Transverse colon (tissue), 4 donors: ENCODE results near the gene CD59. TPM values are rescaled to one million over a fixed set of nuclear protein-coding genes. Genes with fewer than 3 reads are reported as not detected.
"Not testable (repeated sequence)": the region's sequence is repeated elsewhere in the genome, so short reads cannot be mapped to it uniquely, and the experiment has no call there.

Source experiments
- DNase-seq: peaks from one replicate; pipeline ENCODE4 v3.0.0-alpha.2; 2019
- H3K27ac ChIP-seq, 4 donors: fragments of 200-600 bp; sonication (generic); 2 replicates each; pipeline ENCODE4 v1.5.1; 2016 to 2018; ENCODE audit warnings: inconsistent platforms in 4 of 4
- H3K27me3 ChIP-seq: fragments of 200-600 bp; sonication (generic); 2 replicates; pipeline ENCODE4 v1.5.1; 2017; ENCODE audit warnings: inconsistent platforms
- H3K36me3 ChIP-seq, 4 donors: fragments of 200-600 bp; sonication (generic); 2 replicates each; pipeline ENCODE4 v1.5.1; 2017 to 2019; ENCODE audit warnings: inconsistent platforms in 4 of 4
- H3K4me1 ChIP-seq, 4 donors: fragments of 200-600 bp; sonication (generic); 2 replicates each; pipeline ENCODE4 v1.5.1; 2017 to 2020; ENCODE audit warnings: inconsistent platforms in 4 of 4
- H3K4me3 ChIP-seq, 4 donors: fragments of 200-600 bp; sonication (generic); 1 replicate in 1 of 4; 2 replicates in 3 of 4; pipeline versions ENCODE4 v1.5.1 to v1.6.1; 2017 to 2019; ENCODE audit warnings: inconsistent platforms in 4 of 4
- H3K9me3 ChIP-seq, 2 donors: fragments of 200-600 bp; sonication (generic); 2 replicates each; pipeline ENCODE4 v1.5.1; 2017 to 2019; ENCODE audit warnings: inconsistent platforms in 2 of 2
- EP300 ChIP-seq: sonication (generic); formaldehyde crosslinking; IDR thresholded peaks from one replicate; pipeline ENCODE4 v1.6.1; 2017; ENCODE audit warnings: antibody characterized with exemption, low read depth
- POLR2A ChIP-seq: fragments of 450-650 bp; IDR thresholded peaks from one replicate; pipeline ENCODE4 v1.6.1; 2016; ENCODE audit warnings: antibody characterized with exemption, mild to moderate bottlenecking, moderate library complexity
- POLR2AphosphoS5 ChIP-seq, 3 donors: sonication (generic); formaldehyde crosslinking; IDR thresholded peaks; one replicate each; pipeline ENCODE4 v1.6.1; 2016; ENCODE audit warnings: antibody characterized with exemption in 3 of 3
- WGBS, 2 donors: methylation state at CpG; one replicate each; pipeline ENCODE4 v1.1.5; 2018; ENCODE audit warnings: low coverage in 1 of 2; 5-methylcytosine and 5-hydroxymethylcytosine counted together
- in situ Hi-C, 4 donors: fragments of 200-750 bp; cut with MboI; loops; one replicate each; pipeline versions ENCODE4 v1.15.0 to v1.15.1; 2017; ENCODE audit warnings: low sequenced_read_pairs in 3 of 4, low pct_ligation_motif_present in 1 of 4, low pct_unique_long_range_greater_than_20kb in 1 of 4
- intact Hi-C: fragments of 100-400 bp; cut with DNase I; formaldehyde crosslinking; loops from one replicate; pipeline ENCODE4 v1.15.1; 2023; ENCODE audit warnings: low total_unique reads
- total RNA-seq, 4 donors: library from RNA; depleted of rRNA; stranded (reverse); fragments of >200 nt; gene quantifications; one replicate each; pipeline ENCODE4 v1.1.0, GENCODE V29; 2016
- TF ChIP-seq, protein P1 (sequence below), 5 experiments: fragments of 200-600 bp in 3 of 5; fragments of 450-650 bp in 2 of 5; sonication (generic) in 3 of 5; IDR thresholded peaks; 1 replicate in 2 of 5; 2 replicates in 3 of 5; pipeline ENCODE4 v1.5.1; 2016 to 2017; ENCODE audit warnings: antibody characterized with exemption in 5 of 5, inconsistent platforms in 3 of 5, mild to moderate bottlenecking in 2 of 5, moderate library complexity in 1 of 5

CD59 gene
- total RNA-seq, 4 donors from 2014 or later: 64.7 to 213 (median 170) TPM

DNA sequence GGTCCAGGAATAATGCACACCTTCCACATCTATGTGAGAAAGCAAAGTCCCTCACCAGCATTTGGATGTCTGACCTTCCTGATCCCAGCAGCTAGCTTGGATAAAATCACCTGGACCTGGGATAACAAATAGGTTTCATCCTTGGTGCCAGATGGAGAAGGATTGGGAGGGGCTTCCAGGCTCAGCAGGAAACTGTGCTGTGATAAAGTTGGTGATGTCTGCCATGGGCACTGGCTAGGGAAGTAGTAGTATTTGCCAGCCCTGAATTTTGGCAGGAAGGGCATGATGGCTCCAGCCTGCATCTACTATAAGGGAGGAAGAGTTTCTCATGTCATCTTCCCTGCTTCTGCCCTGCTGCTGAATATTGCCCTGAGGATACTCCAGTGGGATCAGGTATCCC, 73.1 kb downstream of the CD59 start:
- TF ChIP-seq POLR2AphosphoS5 (IDR thresholded peaks at IDR 0.05) (no peak), EP300 (no peak), POLR2A (no peak)
- TF ChIP-seq, protein P1, sequence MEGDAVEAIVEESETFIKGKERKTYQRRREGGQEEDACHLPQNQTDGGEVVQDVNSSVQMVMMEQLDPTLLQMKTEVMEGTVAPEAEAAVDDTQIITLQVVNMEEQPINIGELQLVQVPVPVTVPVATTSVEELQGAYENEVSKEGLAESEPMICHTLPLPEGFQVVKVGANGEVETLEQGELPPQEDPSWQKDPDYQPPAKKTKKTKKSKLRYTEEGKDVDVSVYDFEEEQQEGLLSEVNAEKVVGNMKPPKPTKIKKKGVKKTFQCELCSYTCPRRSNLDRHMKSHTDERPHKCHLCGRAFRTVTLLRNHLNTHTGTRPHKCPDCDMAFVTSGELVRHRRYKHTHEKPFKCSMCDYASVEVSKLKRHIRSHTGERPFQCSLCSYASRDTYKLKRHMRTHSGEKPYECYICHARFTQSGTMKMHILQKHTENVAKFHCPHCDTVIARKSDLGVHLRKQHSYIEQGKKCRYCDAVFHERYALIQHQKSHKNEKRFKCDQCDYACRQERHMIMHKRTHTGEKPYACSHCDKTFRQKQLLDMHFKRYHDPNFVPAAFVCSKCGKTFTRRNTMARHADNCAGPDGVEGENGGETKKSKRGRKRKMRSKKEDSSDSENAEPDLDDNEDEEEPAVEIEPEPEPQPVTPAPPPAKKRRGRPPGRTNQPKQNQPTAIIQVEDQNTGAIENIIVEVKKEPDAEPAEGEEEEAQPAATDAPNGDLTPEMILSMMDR (IDR thresholded peaks at IDR 0.05): no peak
- DNase-seq: no peak
- intact Hi-C loops: no loop called here

DNA sequence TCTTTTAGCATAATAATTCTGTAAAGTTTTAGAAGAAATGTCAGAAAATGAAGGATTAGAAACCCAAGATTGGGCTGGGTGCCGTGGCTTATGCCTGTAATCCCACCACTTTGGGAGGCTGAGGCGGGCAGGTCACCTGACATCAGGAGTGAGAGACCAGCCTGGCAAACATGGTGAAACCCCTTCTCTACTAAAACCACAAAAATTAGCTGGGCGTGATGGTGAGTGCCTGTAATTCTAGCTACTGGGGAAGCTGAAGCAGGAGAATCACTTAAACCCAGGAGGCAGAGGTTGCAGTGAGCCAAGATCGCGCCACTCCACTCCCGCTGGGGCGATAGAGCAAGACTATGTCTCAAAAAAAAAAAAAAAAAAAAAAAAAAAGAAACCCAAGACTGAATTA, 74.7 kb downstream of the CD59 start:
- H3K27me3 ChIP-seq, DNase-seq, H3K4me1 ChIP-seq, H3K36me3 ChIP-seq, H3K4me3 ChIP-seq, H3K27ac ChIP-seq, intact Hi-C loops, H3K9me3 ChIP-seq, in situ Hi-C loops: not testable (repeated sequence)
- WGBS, 2 donors: 88 to 95% methylated on average over 5 to 7 of the region's 7 CpGs

More for the DNA sequence above, 73.1 kb downstream of the CD59 start:
- H3K27ac ChIP-seq: no peak overlapping the region
- H3K4me3 ChIP-seq: no peak overlapping the region
- no peaks in the 10 kb centered on the region for H3K27me3 ChIP-seq
- in situ Hi-C loops: no loop called here
- no peaks in the 10 kb centered on the region for H3K4me1 ChIP-seq
- H3K36me3 ChIP-seq: no peaks in the 10 kb centered on the region
- H3K9me3 ChIP-seq: no peaks in the 10 kb centered on the region

DNA sequence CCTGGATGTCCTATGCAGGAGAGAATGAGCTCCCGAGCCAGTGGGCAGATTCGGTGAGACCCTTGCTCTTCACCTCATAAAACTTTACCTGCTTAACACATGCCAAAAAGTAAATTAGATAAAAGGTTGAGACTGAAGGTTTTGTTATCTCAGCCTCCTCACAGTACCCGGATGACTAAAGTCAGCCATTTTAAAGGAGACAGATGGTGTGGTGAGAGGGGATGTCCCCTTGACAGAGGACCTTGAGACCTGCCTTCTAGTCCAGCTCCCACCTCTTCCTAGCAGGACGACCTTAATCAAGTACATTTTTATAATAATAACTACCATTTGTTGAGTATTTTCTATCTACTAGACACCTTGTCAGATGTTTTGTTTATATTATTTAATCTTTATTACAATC, 75.3 kb downstream of the CD59 start:
- no peak overlapping the region for H3K4me3 ChIP-seq
- in situ Hi-C loops (no loop called here), intact Hi-C loops (no loop called here)
- no peaks in the 10 kb centered on the region for H3K27me3 ChIP-seq
- no peak for TF ChIP-seq EP300
- TF ChIP-seq POLR2A: no peak
- no peak for TF ChIP-seq POLR2AphosphoS5 (IDR thresholded peaks at IDR 0.05)
- TF ChIP-seq, protein P1 (IDR thresholded peaks at IDR 0.05): no peak
- WGBS, 2 donors: 83 to 89% methylated on average over 3 to 4 of the region's 4 CpGs
- no peaks in the 10 kb centered on the region for H3K4me1 ChIP-seq
- DNase-seq: no peak
- H3K9me3 ChIP-seq: no peaks in the 10 kb centered on the region
- no peaks in the 10 kb centered on the region for H3K36me3 ChIP-seq
- H3K27ac ChIP-seq: no peak overlapping the region

DNA sequence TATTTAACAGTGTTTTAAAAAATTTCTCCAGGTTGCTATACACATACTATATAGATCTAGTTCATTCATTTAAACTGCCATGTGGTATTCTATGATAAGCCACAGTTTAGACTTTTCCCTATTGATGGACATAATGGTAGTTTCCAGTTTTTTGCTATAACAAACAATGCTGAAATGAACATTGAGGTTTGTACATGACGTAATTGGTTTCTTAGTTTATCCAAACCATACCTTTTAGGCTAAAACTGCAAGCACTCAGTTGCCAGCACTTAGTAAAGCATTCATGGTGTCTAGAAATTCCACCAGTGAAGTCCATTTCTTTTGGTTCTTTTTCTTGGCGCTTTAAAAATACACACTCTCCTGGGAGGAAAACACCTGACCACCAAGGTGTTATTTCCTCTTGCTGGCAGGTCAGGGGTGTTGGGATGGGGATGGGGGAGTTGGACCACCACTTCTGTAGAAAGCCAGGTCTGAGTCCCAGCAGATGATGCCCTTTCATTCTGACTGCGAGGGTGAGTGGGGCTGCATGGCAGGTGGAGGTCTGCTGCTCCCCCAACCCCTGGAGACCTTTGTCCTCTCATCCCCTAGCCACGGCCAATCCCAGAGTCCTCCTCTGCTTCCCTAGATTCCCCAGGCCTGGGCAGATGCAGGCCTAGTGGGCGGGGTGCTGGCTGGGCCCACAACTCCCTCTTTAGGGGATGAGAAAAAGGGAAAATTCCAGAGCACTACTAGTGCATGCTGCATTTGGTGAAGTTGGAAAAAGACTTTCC, 76.7 kb downstream of the CD59 start:
- no peaks in the 10 kb centered on the region for H3K36me3 ChIP-seq
- H3K4me1 ChIP-seq: no peaks in the 10 kb centered on the region
- in situ Hi-C loops (no loop called here), intact Hi-C loops (no loop called here)
- no peak overlapping the region for H3K4me3 ChIP-seq
- no peaks in the 10 kb centered on the region for H3K27me3 ChIP-seq
- TF ChIP-seq, protein P1 (IDR thresholded peaks at IDR 0.05): no peak
- TF ChIP-seq POLR2AphosphoS5 (IDR thresholded peaks at IDR 0.05) (no peak), POLR2A (no peak), EP300 (no peak)
- H3K9me3 ChIP-seq: no peaks in the 10 kb centered on the region
- H3K27ac ChIP-seq: no peak overlapping the region
- 90 to 100% methylated on average over 2 to 5 of the region's 5 CpGs for WGBS, 2 donors
- no peak for DNase-seq
